Caco-2 (cell line): ENCODE data around the gene ZNF836. TPM values are rescaled to one million over a fixed set of nuclear protein-coding genes. Genes with fewer than 3 reads are reported as not detected.

Experiments
- BruUV-seq: library from RNA; stranded (reverse); fragments of 400-500 nt; replicated peaks from 2 replicates; lab custom pipeline; 2021; lab: Mats Ljungman, UMichigan
- CTCF ChIA-PET: fragments of 300-600 bp; sonication (Branson Sonifier 250); formaldehyde crosslinking; loops from one replicate; lab custom pipeline; 2022; ENCODE audit warnings: antibody characterized with exemption; lab: Charles Lee
- POLR2A ChIA-PET: fragments of 300-600 bp; sonication (Branson Sonifier 250); formaldehyde crosslinking; loops from one replicate; lab custom pipeline; 2022; ENCODE audit warnings: antibody characterized with exemption; lab: Charles Lee
- DNase-seq, 2 experiments: peaks; one replicate each; pipeline versions ENCODE4 v3.0.0 to v3.0.0-alpha.2; 2020 to 2022
- H3K27me3 ChIP-seq: replicated peaks from 2 replicates; pipeline ENCODE4 v1.6.0; 2011; ENCODE audit warnings: low read length; ENCODE audit not compliant: control insufficient read depth, insufficient read depth
- H3K36me3 ChIP-seq: 2 replicates; pipeline ENCODE4 v1.5.1; 2011; ENCODE audit warnings: low read length; ENCODE audit not compliant: control insufficient read depth, insufficient read depth
- H3K4me1 ChIP-seq: fragments of 250-450 bp; sonication (Bioruptor Pico); 2 replicates; pipeline ENCODE4 v1.5.1; 2020; ENCODE audit warnings: mild to moderate bottlenecking
- H3K4me3 ChIP-seq: 2 replicates; pipeline ENCODE4 v1.5.1; 2011; ENCODE audit warnings: low read depth, mild to moderate bottlenecking, control low read depth, low read length
- H3K9me3 ChIP-seq: fragments of 250-450 bp; sonication (Bioruptor Pico); 2 replicates; pipeline ENCODE4 v1.5.1; 2020; ENCODE audit warnings: mild to moderate bottlenecking, moderate library complexity
- H3K27ac Mint-ChIP-seq: one replicate; pipeline ENCODE4 v1.8.0; 2022; ENCODE audit warnings: mixed read lengths; ENCODE audit not compliant: unreplicated experiment
- H3K27me3 Mint-ChIP-seq: one replicate; pipeline ENCODE4 v1.8.0; 2022; ENCODE audit warnings: mixed read lengths; ENCODE audit not compliant: insufficient read depth, unreplicated experiment
- H3K36me3 Mint-ChIP-seq: one replicate; pipeline ENCODE4 v1.8.0; 2022; ENCODE audit warnings: mild to moderate bottlenecking, mixed read lengths; ENCODE audit not compliant: insufficient read depth, unreplicated experiment
- H3K4me1 Mint-ChIP-seq: one replicate; pipeline ENCODE4 v1.8.0; 2022; ENCODE audit warnings: low read depth, mixed read lengths; ENCODE audit not compliant: unreplicated experiment
- H3K4me3 Mint-ChIP-seq: one replicate; pipeline ENCODE4 v1.8.0; 2022; ENCODE audit warnings: mild to moderate bottlenecking, moderate library complexity, mixed read lengths; ENCODE audit not compliant: unreplicated experiment
- H3K9me3 Mint-ChIP-seq: one replicate; pipeline ENCODE4 v1.8.0; 2022; ENCODE audit warnings: mixed read lengths; ENCODE audit not compliant: unreplicated experiment
- intact Hi-C: fragments of 100-400 bp; cut with micrococcal nuclease; formaldehyde crosslinking; loops from one replicate; pipeline ENCODE4 v1.10.0; 2022; ENCODE audit not compliant: unreplicated experiment
- total RNA-seq: library from RNA; stranded (reverse); gene quantifications from 2 replicates; pipeline ENCODE4 v1.2.3, GENCODE V29; 2022
- TF ChIP-seq, protein P1 (sequence below), 2 experiments: fragments of 200-600 bp in 1 of 2; IDR thresholded peaks; 1 replicate in 1 of 2; 2 replicates in 1 of 2; pipeline versions ENCODE4 v1.5.1 to v1.8.0; 2011 to 2022; ENCODE audit warnings: antibody characterized with exemption in 1 of 2, control low read depth in 1 of 2, inconsistent platforms in 1 of 2, low read depth in 1 of 2, low read length in 1 of 2, mild to moderate bottlenecking in 1 of 2, moderate library complexity in 1 of 2; ENCODE audit not compliant: insufficient read depth in 1 of 2, severe bottlenecking in 1 of 2, unreplicated experiment in 1 of 2

The ZNF836 gene
- total RNA-seq, 1 experiment from 2014 or later, result 6.3 TPM

DNA sequence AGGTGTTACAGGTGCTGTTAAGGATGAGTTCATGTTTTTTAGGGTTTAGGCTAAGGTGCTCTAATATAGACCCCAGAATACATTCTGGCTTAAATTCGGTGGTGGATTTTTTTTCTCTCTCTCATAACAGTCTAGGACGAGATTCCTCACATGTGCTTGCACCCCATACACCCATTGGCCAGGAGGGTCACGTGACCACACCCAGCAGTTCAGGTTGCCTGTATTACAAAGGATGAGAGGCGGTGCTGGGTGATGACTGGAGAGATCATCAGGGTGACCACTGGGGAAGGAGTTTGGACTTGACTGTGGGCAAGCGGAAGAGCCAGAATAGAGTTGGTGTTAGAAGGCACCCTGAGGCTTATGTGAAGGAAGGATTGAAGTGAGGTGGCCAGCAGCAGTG lies 46.2 kb upstream of the ZNF836 start:
- TF ChIP-seq, protein P1, sequence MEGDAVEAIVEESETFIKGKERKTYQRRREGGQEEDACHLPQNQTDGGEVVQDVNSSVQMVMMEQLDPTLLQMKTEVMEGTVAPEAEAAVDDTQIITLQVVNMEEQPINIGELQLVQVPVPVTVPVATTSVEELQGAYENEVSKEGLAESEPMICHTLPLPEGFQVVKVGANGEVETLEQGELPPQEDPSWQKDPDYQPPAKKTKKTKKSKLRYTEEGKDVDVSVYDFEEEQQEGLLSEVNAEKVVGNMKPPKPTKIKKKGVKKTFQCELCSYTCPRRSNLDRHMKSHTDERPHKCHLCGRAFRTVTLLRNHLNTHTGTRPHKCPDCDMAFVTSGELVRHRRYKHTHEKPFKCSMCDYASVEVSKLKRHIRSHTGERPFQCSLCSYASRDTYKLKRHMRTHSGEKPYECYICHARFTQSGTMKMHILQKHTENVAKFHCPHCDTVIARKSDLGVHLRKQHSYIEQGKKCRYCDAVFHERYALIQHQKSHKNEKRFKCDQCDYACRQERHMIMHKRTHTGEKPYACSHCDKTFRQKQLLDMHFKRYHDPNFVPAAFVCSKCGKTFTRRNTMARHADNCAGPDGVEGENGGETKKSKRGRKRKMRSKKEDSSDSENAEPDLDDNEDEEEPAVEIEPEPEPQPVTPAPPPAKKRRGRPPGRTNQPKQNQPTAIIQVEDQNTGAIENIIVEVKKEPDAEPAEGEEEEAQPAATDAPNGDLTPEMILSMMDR (IDR thresholded peaks at IDR 0.05; ENCODE audit: insufficient read depth in 1 of 2, low read depth in 1 of 2, low read length in 1 of 2, severe bottlenecking in 1 of 2, unreplicated experiment in 1 of 2), result no peak
- H3K4me1 Mint-ChIP-seq, result peaks cover 14% of the 10 kb centered on the region
- H3K36me3 Mint-ChIP-seq, result peaks cover 100% of the 10 kb centered on the region
- no peak overlapping the region for H3K4me3 ChIP-seq
- H3K27me3 ChIP-seq, result no peaks in the 10 kb centered on the region
- H3K27ac Mint-ChIP-seq, result no peak overlapping the region
- intact Hi-C loops, result no loop called here
- no peaks in the 10 kb centered on the region for H3K9me3 ChIP-seq
- H3K4me1 ChIP-seq, result peaks cover 9% of the 10 kb centered on the region
- no TSS peak for BruUV-seq
- H3K9me3 Mint-ChIP-seq, result no peaks in the 10 kb centered on the region
- POLR2A ChIA-PET, result no interaction called here
- CTCF ChIA-PET, result no interaction called here
- no peaks in the 10 kb centered on the region for H3K27me3 Mint-ChIP-seq
- peaks cover 19% of the 10 kb centered on the region for H3K36me3 ChIP-seq
- H3K4me3 Mint-ChIP-seq, result no peak overlapping the region
- no peak for DNase-seq

DNA sequence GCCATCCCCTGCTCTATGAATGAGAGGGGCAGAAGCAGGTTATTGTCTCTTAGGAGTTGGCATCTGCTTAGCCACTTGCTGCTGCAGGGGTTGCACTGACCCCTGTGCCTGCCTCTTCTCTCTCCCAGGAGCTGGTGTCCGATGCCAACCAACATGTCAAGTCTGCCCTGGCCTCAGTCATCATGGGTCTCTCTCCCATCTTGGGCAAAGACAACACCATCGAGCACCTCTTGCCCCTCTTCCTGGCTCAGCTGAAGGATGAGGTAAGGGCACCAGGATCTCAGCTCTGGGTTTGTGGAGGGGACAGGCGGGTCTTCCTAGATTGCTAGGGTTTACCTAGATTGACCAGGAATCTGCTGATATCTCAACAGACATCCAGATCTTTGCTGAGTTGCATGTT lies 45.0 kb upstream of the ZNF836 start:
- no TSS peak for BruUV-seq
- Mint-ChIP-seq H3K36me3 (peaks cover 100% of the 10 kb centered on the region), H3K27ac (no peak overlapping the region), H3K9me3 (no peaks in the 10 kb centered on the region), H3K27me3 (no peaks in the 10 kb centered on the region), H3K4me3 (no peak overlapping the region), H3K4me1 (peaks cover 14% of the 10 kb centered on the region)
- Histone ChIP-seq H3K4me1 (peaks cover 9% of the 10 kb centered on the region), H3K27me3 (no peaks in the 10 kb centered on the region), H3K36me3 (peaks cover 19% of the 10 kb centered on the region), H3K9me3 (no peaks in the 10 kb centered on the region), H3K4me3 (no peak overlapping the region)
- intact Hi-C loops, result no loop called here
- DNase-seq, result no peak
- ChIA-PET CTCF (no interaction called here), POLR2A (no interaction called here)
- TF ChIP-seq, protein P1 (IDR thresholded peaks at IDR 0.05; ENCODE audit: insufficient read depth in 1 of 2, low read depth in 1 of 2, low read length in 1 of 2, severe bottlenecking in 1 of 2, unreplicated experiment in 1 of 2), result no peak

DNA sequence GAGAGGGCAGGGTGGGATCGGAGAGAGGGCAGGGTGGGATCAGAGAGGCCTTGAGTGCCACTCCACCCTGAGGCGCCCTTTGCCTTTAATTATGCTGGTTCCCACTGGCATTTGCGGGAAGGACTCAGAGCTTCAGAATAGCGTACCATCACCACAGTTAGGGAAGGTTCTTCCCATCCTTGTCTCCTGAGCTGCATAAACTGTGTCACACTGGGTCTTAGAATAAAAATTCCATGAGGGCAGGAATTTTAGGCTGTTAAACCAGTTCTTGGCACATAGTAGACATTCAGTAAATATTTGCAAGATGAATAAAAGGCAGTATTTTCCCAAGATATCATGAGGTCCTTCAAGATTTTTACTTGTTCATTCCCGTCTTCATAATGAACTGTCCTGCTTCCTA lies 42.8 kb upstream of the ZNF836 start:
- Mint-ChIP-seq H3K27me3 (no peaks in the 10 kb centered on the region), H3K4me1 (peaks cover 14% of the 10 kb centered on the region), H3K9me3 (no peaks in the 10 kb centered on the region), H3K27ac (peak overlapping the region; percentile 36), H3K4me3 (peak overlapping the region; percentile 31), H3K36me3 (peaks cover 98% of the 10 kb centered on the region)
- no TSS peak for BruUV-seq
- Histone ChIP-seq H3K9me3 (no peaks in the 10 kb centered on the region), H3K27me3 (no peaks in the 10 kb centered on the region), H3K4me1 (peaks cover 9% of the 10 kb centered on the region), H3K4me3 (no peak overlapping the region), H3K36me3 (peaks cover 14% of the 10 kb centered on the region)
- TF ChIP-seq, protein P1 (IDR thresholded peaks at IDR 0.05; ENCODE audit: insufficient read depth in 1 of 2, low read depth in 1 of 2, low read length in 1 of 2, severe bottlenecking in 1 of 2, unreplicated experiment in 1 of 2), result no peak
- POLR2A ChIA-PET, result no interaction called here
- intact Hi-C loops, result no loop called here
- no peak for DNase-seq
- CTCF ChIA-PET, result no interaction called here
